Stimulated activated CD8-positive, alpha-beta memory T cell treated with anti-CD3 and anti-CD28 coated beads, Interleukin-12 subunit alpha, Interleukin-12 subunit beta, amount 100 ng/mL, for 1 hour (primary cell): ENCODE measurements around the gene XRCC3.
"Not testable (repeated sequence)": the region's sequence is repeated elsewhere in the genome, so short reads cannot be mapped to it uniquely, and the experiment has no call there.

ENCODE experiments used
- DNase-seq: peaks from one replicate; pipeline ENCODE4 v3.0.0-alpha.2; 2020; ENCODE audit warnings: low read depth

XRCC3 gene

DNA sequence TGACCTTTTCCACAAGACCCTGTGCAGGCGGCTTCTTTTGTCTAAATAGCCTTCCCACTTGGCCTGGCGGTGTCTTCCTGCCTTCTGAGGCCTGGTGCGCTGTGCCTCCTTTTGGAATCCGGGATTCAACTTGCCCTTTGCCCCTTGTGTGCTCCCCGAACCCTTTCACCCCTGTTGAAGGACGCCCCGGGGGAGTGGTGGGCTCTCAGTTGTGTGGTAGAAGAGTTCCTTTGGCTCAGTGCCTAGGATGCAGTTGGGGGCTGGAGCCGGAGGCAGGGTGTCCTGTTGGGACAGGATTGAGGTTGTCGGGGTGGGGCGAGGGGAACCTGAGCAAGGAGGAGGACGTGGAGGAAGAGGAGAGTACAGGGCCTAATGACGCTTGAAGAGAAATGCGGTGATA, 51.7 kb downstream of the XRCC3 start:
- DNase-seq = no peak

DNA sequence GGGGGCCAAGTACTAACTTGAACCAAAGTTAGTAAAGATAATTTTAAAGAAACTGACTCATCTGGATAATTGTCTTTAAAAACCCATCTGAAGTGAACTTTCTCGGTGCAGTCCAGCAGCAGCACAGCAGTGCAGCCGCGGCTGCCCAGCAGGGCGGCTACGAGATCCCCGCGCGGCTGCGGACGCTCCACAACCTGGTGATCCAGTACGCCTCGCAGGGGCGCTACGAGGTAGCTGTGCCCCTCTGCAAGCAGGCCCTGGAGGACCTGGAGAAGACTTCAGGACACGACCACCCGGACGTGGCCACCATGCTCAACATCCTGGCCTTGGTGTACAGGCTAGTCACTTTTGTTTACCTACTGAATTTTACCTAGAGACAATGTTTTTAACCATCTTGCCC, 52.7 kb downstream of the XRCC3 start:
- no peak for DNase-seq

DNA sequence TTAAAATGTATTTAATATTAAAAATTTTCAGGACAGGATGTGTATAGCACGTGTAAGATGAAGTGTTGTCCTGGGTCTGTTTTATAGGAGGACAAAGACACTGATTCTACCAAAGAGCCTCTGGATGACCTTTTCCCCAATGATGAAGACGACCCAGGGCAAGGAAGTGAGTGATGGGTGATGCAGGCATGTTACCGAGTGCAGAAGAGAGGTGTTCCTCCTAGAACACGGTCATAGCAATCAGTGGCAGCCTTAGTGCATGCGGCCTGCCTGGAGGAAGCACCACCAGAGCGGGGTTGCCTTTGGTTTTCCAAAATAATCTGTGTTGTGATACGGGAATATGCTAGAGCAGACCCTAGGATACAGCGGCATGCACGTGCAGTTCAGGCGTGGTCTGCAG, 53.2 kb downstream of the XRCC3 start:
- DNase-seq = no peak

DNA sequence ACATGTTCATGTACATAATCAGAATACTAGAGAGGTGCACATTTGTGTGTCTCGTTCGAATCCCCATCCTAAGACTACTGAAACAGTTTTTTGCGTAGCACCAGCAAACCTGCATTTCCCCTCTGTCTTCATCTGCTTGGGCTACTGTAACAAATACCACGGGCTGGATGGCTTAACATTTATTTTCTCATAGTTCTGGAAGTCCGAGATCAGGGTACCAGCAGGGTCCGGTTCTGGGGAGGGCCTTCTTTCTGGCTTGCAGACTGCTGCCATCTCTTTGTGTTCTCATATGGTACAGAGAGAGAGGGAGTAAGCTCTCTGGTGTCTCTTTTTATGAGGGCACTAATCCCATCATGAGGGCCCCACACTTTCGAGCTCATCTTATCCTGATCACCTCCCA, 55.6 kb downstream of the XRCC3 start:
- DNase-seq = no peak

DNA sequence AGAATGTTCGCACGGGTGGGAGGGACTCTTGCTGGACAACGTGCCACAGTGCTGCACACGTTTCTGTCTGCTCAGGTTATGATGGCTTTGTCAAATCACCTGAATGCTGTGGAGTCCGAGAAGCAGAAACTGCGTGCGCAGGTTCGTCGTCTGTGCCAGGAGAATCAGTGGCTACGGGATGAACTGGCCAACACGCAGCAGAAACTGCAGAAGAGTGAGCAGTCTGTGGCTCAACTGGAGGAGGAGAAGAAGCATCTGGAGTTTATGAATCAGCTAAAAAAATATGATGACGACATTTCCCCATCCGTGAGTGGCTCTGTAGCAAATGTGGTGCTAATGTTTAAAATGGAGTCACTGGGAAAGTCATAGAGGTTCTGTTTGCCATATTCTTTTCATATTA, 57.8 kb downstream of the XRCC3 start:
- DNase-seq = no peak

DNA sequence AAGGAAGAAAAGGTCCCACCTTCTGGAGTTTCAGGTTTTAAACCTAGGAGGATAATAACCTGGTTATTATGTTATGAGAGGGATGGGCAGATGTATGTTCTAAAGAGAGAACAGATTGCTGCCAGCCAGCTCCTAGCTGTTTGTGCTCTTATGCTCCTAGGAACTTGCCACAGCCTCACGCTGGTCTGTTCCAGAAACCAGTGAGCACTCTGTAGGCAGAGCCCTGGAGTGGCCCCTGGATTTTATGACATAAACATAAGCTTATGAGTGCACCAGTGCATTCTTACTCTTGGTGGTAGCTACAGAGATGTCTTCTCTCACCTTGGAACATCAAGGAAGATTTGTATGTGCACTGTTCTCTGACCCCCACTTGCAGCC, 58.5 kb downstream of the XRCC3 start:
- DNase-seq = no peak

DNA sequence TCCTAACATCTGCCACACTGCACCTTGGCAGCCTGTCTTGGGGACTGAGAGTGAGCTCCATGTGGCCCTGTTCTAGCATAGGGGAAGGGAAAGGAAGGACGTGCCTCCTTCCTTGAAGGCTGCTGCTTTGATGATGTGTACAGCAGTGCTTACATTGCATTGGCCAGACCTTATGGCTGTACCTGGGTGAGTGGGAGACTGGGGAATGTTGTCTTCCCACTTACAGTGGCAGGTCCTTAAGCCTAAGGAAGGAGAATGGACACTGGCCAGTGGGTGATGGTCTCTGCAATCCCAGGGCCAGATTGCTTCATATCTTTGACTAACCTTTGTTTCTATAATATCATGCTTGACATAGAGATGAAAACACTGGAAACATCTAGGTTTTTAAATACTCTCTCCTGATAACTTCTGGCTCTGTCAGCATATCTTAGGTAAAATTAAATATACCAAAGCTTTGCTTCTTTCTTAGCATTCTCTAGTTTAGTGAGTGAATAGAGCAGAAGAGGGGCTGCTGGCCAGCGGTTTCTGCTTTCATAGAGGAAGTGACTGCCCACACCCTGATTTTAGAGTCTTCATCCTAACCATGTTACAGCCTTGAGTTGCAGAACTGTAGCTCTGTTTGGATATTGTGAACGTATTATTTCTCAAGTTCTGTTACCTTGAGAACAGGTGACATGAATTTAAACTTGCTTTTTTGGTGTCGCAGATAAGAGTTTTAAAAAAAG, 59.1 kb downstream of the XRCC3 start:
- DNase-seq = no peak

DNA sequence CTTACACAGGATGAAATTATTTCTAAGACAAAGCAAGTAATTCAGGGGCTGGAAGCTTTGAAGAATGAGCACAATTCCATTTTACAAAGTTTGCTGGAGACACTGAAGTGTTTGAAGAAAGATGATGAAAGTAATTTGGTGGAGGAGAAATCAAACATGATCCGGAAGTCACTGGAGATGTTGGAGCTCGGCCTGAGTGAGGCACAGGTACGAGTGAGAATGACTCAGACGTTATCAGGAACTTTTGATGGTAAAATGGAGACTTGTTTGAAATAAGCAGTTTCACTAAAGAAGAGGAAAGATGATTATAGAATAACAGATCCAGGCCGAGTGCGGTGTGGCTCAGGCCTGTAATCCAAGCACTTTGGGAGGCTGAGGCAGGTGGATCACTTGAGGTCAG, 60.6 kb downstream of the XRCC3 start:
- DNase-seq = no peak

DNA sequence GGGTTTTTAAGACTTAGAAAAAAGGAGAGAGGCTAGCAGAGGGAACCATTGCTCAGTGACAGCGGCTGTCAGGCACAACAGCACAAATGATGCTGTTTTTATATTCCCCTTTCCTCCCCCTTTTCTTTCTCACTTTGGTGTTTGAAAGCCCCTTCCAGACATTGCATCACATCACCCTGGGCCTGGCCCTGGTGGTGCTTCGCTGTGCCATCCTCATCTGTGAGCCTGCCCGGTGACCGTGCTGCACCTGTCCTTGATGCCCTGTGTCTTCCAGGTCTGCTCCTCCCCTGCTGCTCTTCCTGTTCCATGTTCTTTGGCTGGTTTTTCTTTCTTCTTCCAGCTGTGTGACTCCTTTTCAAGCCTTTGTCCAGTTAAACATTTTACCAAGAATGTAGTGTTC, 61.4 kb downstream of the XRCC3 start:
- no peak for DNase-seq

DNA sequence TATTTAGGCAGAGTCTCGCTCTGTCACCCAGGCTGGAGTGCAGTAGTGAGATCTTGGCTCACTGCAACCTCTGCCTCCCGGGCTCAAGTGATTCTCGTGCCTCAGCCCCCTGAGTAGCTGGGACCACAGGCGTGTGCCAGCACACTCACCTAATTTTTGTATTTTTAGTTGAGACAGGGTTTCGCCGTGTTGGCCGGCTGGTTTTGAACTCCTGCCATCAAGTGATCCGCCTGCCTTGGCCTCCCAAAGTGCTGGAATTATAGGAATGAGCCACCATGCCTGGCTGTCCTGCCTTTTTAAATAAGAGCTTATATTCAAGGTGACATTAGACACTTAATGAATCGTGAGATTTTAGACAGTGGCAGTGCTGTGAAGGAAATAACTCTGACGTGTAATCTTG, 61.9 kb downstream of the XRCC3 start:
- not testable (repeated sequence) for DNase-seq

DNA sequence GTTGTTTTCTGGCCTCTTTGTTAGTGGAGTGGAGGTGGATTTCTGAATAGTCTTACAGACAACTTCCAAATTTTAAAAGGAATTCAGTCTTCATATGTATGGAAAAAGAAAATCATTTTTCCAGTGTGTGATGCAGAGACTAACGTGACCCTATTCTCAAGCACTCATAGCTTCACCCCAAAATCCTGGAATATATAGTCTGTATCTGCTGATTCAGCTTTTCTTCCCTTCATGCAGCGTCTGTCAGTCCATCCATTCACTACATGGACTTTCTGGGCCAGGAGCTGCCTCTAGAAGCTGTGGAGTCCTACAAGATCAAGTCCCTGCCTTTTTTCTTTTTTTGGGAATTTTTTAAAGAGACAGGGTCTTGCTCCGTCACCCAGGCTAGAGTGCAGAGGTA, 62.4 kb downstream of the XRCC3 start:
- DNase-seq = no peak

DNA sequence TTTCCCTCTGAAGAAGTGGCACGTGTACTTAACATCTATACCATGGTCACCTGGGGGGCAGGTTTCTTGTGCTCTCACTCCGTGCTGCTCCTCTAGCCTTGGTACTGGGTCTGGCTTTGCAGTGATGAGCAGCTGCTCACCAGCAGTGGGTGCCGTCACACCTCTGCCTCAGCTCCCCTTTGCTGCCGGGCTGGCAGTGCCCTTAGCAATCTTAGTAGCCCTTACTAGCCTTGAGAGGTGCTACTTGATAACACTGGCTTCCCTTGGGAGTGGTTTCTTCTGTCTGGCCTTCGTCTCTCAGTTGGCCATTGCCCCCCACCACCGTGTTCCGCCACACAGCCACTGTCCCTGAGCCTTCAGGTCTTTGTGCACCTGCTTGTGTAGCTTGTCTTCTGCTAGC, 63.7 kb downstream of the XRCC3 start:
- no peak for DNase-seq

DNA sequence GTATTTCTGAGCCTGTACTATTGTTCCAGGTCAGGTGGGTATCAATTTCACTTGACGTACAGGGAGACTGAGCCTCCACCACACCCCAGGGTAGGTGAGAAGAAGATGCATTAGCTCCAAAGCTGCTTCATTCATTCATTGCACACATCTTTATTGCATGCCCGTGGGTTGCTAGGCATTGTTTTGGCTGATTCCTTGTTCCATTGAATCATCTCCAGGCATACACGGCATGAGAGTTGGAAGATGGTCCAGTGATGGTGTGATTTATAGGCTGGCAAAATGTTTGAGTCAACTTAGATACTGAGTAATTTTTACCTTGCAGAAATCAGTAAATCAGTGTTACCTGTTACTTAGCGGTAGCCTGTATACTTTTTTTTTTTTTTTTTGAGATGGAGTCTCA, 65.0 kb downstream of the XRCC3 start:
- no peak for DNase-seq

DNA sequence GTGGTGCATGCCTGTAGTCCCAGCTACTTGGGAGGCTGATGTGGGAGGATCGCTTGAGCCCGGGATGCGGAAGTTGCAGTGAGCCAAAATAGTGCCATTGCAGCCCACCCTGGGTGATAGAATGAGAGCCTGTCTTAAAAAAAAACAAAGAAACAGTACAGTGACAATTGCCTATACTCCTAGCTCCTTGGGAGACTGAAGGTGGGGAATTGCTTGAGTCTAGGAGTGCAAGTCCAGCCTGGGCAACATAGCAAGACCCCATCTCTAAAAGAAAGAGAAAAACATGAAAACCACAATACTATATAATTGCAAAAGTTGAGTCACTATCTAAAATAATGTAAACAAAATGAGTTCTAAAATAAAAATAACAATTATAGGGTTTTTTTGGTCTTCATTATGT, 66.2 kb downstream of the XRCC3 start:
- no peak for DNase-seq
